ENCODE measurements around the gene LRMDA.

Gene LRMDA

GRCh38 chr10:76150876-76151288, 719.5 kb downstream of the LRMDA start:
- DNase-seq = no peak

GRCh38 chr10:76152186-76152585, 720.8 kb downstream of the LRMDA start:
- no peak for DNase-seq

DNA sequence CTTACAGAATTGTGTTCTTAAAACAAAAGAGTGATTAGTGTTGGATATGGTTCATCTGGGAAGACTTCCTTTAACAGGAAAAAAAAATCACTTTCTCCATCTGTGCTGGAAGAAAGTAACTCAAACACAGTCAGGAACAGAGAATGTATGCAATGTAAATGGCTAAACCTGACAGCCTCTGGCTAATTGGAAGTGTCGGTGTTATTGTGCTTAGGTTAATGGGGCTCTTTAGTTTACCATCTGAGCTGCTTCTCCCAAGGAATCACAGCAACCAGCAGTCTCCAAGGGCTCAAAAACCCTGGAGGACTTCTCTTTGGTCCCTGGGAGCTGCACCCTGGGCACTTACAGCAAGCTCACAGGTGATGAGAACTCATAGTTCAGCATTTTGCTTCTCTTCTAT, 724.5 kb downstream of the LRMDA start:
- no peak for DNase-seq

- DNase-seq = no peak
These were observed 729.2 kb downstream of the LRMDA start for GRCh38 chr10:76160446-76161300.

DNA sequence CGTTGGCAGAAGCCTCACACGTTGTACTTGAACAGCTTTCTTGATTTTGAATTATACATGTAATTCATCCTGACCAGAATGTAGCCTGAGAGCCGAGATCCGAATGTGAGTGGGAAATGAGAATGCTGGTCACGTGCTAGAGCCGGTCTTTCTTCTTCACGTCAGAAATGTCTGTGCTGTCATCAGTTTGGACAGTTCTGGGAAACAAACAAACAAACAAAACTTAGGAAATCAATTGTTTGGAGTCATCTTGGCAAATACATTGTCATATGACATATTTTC, 729.8 kb downstream of the LRMDA start:
- DNase-seq = no peak

- DNase-seq = no peak
These were observed 737.0 kb downstream of the LRMDA start for GRCh38 chr10:76168437-76168836.

GRCh38 chr10:76169246-76169645, 737.8 kb downstream of the LRMDA start:
- DNase-seq = no peak

- DNase-seq = no peak
These were observed 740.6 kb downstream of the LRMDA start for GRCh38 chr10:76172020-76172419.

DNA sequence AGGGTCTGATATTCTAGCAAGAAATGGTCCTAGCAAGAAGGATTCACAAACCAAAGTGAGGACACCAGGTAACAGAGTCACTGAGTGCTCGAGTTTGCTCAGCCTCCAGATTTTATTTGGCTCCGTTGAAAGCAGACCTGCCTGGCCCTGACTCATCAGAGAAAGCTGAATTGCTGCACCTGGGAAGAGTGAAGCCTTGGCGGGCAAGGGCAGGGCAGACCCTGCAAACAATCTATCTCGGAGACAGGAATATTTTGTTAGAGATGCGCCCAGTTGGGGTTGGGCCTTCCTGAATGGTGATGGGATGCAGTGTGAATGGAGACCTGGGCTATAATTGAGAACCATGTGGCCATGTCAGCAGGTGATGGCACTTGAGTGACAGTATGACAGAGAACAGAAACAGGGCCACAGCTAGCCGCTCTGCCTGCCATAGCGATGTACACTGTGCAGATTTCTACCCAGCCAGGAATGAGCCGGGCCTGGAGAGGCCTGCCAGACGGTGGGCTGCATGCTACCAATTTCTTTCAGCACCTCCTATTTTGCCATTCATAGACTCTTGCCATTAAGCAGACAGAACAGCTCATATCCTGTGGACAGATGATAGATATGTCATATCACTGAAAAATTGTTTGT, 744.2 kb downstream of the LRMDA start:
- no peak for DNase-seq

GRCh38 chr10:76176166-76176550, 744.7 kb downstream of the LRMDA start:
- DNase-seq = no peak

- no peak for DNase-seq
These were observed 746.5 kb downstream of the LRMDA start for GRCh38 chr10:76177936-76178335.

GRCh38 chr10:76178532-76179292, 747.3 kb downstream of the LRMDA start:
- DNase-seq = no peak

- DNase-seq = no peak
These were observed 748.4 kb downstream of the LRMDA start for GRCh38 chr10:76179806-76180205.

DNA sequence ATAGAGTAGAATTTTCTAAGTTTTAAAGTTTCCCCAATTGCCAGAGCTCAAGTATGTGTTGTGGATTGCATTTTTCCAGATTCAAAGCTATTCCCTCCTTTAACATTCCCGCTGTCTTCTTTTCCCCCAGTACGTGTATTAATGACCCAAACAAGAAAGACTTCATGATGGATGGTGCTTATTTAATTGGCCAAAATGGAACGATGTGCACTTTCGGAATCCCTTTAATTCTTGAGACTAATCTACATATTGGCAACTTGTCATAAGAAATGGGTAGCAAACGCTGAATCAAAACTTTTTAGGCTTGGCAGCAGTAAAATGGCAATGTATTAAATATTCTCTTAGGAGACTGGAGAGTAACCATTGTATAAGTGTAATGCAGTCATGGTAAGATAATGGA, 753.2 kb downstream of the LRMDA start:
- no peak for DNase-seq

DNA sequence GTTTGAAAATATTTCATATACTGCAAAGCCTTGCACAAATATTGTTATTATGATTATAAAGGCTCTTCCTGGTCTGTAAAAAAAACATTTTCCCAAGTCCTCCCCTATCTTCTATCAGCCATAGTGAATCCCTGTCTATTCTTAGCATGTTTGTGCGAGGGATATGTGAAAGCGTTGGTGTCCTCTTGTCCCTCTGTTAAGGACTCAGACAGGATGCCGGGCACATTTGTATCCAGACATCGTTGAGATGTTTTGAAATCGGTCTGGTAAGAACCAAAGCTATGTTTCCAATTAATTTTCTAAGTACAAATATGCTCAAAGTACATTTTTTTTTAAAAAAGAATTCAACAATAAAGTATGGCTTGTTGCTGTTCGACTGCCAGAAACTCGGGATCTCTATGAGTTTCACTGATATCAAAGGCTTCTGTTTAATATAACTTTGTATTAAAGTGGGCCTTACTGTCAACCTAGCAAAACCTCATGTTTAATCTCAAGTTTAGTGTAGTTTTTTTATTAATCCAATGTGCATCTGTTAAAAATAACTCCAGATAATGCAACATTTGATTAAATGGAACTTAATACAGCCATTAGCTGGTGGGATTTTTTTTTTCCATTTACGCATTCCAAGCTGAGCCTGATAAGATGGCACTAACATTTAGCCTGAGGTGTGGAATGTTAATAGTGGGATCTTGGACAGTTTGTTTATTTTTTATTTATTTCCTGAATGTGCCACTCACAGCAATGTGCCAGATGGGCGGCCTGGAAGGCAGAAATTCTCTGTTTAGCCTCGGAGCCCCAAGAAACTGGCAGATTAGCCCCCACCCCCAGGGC, 754.3 kb downstream of the LRMDA start:
- no peak for DNase-seq

GRCh38 chr10:76188216-76188615, 756.8 kb downstream of the LRMDA start:
- DNase-seq = no peak

DNA sequence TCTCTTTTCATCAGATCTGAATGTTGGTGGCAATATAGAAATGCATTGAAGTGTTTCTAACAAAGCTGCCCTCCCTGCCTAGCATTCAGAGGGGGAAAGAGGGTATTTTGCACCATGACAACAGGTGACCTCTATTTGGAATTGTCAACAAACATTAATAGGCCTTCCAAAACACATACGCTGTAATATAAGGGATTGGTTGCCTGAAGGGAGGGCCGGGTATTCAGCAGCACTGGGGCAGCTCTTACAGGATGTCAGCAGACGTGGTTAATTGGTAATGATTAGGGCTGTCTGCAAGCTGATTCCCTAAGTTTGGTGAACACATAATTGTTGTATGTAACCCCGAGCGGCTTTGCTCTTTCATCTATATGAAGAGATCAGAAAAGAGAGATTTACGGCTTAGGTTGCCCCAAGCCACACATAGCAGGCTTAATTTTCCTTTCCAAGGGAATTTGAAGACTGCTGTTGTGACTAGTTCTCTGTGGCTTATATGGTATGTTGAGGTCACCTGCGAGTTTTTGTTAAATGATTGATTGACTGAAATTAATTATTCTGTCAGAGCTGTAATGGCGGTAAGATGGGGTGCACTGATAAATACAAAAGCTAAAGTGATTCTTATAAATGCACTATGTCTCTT, 759.3 kb downstream of the LRMDA start:
- no peak for DNase-seq

DNA sequence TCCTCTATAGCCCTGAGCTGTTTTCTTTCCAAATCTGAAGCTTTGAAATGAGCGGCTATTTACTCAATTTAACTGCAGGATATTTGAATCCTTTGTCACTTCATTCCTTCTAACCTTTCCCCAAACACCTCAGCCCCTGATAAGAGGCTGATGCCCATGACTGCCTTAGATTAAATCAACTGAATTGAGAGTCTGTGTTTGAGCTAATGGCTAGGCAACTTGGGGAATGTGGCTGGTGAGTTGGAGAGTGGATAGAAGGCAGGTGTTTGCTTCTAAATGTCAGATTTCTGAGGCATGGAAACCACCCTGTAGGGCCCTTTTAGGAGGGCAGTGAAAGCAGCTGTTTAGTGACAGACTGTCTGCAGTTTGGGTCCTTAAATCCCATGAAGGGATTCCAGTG, 759.9 kb downstream of the LRMDA start:
- DNase-seq = no peak

- DNase-seq = no peak
These were observed 760.7 kb downstream of the LRMDA start for GRCh38 chr10:76192151-76192550.

GRCh38 chr10:76192694-76193320, 761.4 kb downstream of the LRMDA start:
- no peak for DNase-seq

- no peak for DNase-seq
These were observed 764.4 kb downstream of the LRMDA start for GRCh38 chr10:76195654-76196390.

Data from activated CD4-positive, CD25-positive, alpha-beta regulatory T cell treated with anti-CD3 and anti-CD28 coated beads, Interleukin-2, amount 50 U/mL, for 72 hours (primary cell).